Embryonic facial prominence (tissue), 1 donor: ENCODE data around the gene INVS.
"Not testable (repeated sequence)": the region's sequence is repeated elsewhere in the genome, so short reads cannot be mapped to it uniquely, and the experiment has no call there.

Experiments used
- DNase-seq: peaks from one replicate; pipeline ENCODE4 v3.0.0-alpha.2; 2016; ENCODE audit errors: extremely low spot score

INVS gene

DNA sequence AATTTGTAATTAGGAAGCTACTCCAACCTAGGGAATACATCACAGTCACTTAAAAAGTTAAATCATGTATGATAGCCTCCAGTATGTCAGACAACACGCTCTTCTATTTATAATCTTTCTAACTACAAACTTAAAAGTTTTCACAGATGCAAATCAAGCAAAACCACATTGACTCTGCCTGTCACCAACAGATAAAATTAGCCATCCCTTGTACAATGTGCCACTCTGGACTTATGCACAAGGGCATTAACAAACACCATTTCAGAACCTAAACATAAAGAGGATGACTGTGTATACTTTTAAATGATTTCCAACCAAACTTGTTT lies 15.0 kb upstream of the INVS start:
- DNase-seq = no peak

DNA sequence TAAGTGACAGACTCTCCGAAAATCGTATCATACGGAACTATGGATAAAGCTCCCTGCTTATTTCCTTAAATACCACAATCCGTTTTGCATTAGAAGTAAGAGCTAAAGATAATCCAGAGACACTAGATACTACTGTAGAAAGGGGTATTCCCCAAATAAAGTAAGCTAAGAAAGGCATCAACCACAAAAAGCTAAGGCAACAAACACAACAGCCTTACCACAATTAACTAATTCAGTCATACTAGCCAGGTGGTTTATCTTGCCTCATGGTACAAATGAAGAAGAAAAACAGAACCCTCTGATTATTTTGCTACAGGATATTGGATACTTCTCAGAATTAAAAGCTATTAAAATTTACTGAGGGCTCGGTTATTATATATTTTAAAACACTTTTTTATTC lies 14.3 kb upstream of the INVS start:
- DNase-seq = no peak

DNA sequence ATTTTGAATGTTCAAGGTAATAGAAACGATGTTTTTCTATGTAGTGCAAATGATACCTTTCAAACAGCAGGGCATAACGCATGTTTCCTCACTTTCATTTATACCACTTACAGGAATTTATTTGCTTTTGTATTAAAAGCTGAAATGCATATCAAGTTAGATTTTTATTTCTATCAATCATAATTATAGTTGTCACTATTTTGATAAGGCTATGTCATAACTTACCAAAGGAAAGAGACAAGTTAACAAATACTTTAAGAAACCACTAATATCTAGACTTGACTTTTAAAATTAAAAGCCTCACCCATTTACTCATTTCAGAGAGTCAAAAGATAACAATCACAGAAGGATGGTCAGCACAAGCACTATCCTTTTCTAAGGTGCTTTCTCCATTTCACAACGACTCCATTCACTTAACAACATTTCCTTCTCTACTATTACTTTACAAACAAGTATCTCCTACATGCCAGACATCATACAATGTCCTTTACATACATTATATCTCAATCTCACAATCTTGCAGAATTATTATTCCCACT lies 12.9 kb upstream of the INVS start:
- DNase-seq = no peak

GRCh38 chr9:100087218-100087617 lies 11.8 kb upstream of the INVS start:
- DNase-seq = no peak

GRCh38 chr9:100088202-100088601 lies 10.8 kb upstream of the INVS start:
- DNase-seq = no peak

GRCh38 chr9:100090880-100091279 lies 8.2 kb upstream of the INVS start:
- DNase-seq = no peak

GRCh38 chr9:100091650-100092049 lies 7.4 kb upstream of the INVS start:
- DNase-seq = no peak

DNA sequence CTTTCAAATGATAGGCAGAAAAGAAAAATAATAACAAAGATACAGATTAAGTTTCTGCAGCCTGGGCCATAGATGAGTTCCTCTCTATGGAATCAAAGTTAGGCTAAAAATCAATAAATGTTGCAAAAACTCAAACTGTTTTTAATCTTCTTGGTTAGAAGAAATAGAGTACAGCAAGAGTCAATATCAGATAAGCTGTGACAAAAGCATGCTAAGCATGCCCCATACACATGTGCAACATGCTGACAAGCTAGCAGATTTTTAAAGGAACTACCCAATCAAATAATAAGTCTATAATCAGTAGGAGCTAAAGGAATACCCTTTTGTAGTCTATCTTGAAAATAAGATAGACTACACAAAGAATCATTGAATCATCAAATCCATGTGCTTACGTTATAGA lies 7.0 kb upstream of the INVS start:
- DNase-seq = no peak

GRCh38 chr9:100094411-100094810 lies 4.6 kb upstream of the INVS start:
- DNase-seq = not testable (repeated sequence)

DNA sequence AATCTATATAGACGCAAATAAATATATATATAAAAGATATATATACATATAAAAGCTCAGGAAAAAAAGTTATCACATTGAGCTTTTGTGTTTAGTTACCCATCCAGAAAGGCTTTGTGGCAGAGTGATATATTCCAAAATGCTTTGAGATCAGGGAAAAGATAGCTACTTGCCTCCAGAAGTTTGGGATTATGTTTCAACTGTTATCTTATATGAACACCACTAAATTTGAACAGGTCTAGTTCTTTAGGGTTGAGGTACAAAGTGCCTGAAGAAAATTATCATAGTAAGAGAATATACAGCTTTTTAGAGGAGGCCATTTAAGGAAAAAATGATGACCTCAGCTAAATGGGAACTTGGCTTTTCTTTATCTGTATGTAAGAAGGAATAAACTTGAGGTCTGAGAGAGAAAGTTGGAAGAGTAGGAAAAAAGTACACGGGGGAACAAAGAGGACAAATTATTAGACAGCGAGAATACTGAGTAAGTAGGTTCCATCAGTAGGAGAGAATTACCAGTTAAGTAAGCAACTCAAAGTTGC lies 2.6 kb upstream of the INVS start:
- DNase-seq = no peak

DNA sequence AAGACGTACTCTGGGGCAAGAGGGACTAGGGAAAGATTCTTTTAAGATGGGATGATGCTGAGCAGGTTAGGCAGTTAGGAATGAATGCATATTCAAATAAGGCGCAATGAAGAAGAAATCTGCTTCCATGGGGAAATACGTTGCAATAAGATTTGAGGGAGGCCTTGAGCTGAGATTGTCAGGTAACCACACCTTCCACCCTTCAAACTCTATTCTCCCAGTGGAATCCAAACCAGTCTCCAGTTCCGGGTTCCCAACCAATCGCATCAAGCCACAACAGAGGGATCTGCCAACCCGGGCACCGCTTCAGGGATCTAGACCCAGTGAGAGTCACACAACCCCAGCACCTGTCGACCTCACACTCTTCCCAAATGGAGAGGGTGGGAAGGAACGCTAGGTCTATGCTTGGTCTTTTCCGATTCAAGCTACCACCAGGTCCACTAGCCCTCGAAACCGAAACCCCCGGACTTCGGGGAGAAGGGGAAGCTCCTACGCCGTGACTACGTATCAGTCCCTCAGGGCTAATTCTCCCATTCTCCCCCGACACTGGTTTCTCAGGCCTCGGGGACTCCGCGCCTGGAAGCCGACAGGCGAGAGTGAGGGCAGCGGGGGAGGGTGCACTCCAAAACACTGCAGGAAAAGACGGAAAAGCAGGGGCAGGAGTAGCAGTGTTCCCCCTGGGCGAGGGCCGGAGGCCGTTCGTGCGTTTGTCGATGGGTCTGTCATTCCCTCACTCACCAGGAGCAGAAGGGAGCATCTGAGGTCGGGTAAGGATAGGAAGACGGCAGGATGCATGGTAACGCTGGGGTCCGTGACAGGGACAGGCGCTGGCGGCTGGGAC lies 777 bp upstream of the INVS start:
- no peak for DNase-seq

- DNase-seq = no peak
Observed at GRCh38 chr9:100099722-100100042, 639 bp downstream of the INVS start.

DNA sequence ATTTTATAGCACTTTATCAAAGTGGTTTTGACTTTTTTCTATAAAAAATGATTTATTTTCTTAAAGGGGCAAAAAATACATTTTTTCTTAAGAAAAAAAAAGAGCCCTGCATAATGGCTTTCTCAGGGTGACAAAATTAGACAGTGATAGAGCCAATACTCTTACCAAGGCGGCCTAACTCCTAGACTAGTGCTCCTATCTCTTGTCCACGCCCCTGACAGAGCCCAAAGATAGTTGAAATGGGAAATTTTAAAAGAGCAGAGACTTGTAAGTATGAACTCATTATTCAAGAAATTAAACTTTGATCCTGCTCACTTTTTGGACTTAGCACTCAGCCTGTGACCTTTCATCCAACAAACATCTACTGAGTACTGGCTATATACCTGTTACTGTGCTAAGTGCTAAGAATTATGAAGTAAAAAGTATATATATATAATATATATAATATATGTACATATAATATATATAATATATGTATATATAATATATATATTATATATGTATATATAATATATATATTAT lies 1.2 kb downstream of the INVS start:
- DNase-seq = no peak

GRCh38 chr9:100101608-100102007 lies 2.6 kb downstream of the INVS start:
- DNase-seq = no peak

DNA sequence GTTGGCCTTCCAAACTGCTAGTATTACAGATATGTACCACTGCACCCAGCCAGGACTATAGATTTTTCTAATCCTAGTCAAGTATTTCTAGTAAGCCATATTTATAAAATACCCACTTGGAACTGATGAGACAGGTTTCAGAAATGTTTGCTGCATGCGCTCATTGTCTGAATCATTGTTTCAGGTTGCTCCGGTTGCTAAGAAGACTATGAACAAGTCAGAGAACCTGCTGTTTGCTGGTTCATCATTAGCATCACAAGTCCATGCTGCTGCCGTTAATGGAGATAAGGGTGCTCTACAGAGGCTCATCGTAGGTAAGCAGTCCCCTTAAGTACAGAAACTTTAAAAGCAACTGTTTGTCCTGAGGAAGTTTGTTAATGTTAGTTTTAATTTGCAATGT lies 5.3 kb downstream of the INVS start:
- DNase-seq = no peak

DNA sequence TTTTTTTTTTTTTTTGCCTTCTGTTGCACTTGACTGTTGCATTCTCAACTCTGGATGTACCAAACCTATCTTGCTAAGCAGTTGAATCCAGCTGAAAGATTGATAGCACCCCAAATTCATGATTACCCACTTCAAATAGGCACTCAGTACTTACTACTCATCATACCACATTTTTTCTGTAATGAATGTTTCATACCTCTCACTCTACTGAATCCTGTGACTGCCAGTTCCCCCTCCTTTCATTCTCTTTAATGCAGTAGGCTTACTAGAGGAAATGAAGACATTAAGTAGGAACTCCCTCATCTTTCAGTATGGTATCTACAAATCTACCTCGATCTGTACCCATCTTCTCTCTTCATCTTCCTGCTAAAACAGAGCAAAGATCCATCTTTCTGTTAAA lies 6.8 kb downstream of the INVS start:
- no peak for DNase-seq

- no peak for DNase-seq
Observed at GRCh38 chr9:100106616-100107015, 7.6 kb downstream of the INVS start.

- DNase-seq = no peak
Observed at GRCh38 chr9:100108559-100108958, 9.5 kb downstream of the INVS start.

DNA sequence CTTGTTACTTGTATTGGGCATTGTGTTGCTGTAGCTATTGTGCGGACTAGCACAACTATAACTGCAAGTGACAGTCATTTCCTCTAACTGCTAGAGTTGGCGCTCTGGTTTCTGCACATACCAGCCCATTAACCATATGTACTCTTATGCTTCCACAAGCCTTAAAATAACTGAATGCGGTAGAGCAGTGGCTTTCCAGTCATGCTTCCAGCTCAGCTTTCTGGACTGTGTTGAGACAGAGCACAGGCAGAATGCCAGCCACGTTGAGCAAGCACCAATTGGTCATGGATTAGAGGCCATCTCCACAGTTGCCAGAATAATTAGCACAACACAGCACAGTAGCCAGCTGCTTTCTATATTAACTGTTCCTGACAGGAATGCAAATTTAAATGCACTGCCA lies 12.2 kb downstream of the INVS start:
- no peak for DNase-seq

DNA sequence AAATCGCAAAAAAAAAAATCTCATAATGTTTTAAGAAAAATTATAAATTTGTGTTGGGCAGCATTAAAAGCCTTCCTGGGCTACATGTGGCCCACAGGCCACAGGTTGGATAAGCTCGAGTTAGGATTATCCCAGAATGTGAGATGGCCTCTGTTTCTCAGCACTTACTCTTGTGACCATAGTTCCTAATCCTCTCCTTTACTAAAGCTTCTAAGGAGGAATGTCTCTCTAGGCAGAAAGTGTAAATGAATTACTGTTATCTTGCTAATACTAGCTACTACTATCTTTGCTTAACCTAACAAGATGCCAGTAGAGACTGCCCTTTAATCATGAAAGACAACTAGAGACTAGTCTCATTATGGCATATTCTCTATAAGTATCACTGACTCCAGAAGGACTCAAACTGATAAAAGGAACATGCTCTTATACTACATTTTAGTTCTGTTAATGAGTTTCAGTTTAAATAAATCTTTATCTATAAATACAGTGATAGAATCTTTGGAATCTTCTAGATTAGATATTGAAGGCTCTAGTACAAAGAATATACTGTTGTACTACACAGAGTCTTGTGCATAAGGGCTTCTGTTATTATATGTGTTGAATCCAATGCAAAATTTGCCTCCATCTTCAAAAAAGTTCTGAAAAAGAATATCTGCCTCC lies 13.8 kb downstream of the INVS start:
- no peak for DNase-seq

GRCh38 chr9:100117316-100117715 lies 18.3 kb downstream of the INVS start:
- no peak for DNase-seq

DNA sequence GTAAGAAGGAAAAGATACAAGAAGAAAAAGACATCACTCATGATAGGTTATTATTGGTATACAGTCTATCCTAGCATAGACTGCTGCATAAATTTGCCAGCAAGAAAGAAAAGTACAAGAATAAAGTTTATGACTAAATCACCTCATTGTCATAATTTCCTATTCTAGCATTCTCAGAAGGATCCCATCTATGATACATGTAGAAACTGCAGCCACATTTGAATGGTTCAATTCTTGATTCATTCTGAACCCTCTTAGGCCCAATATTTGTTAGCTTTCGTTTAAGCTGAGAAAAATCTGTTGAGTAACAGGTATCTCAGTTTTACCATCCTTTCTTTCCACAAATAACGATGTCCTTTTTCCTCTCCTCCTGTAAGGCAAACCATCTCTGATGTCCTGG lies 21.2 kb downstream of the INVS start:
- DNase-seq = no peak

DNA sequence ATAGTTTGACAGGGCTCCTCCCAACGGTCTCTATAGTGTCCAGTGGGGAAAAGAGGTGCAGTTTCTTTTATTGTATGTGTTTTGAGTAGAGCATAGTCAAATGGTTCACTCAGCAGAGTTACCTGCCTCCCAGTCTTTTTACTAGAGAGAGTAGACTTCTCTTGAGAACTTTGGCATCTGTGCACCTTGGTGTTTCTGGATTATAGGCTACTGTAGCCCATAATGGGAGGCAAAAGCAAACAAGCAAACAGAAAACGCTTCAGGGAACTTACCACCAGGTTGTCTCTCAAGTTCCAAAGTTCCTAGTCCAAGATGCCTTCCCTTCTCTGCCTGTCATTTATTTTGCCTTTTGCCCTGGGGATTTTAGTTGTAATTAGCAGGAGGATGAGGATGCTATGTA lies 26.2 kb downstream of the INVS start:
- DNase-seq = no peak
